Measurements from ENCODE around the gene SMYD3.

GRCh38 chr1:246434335-246434734 lies 72.7 kb downstream of the SMYD3 start:
- TF ChIP-seq EP300 (IDR thresholded peaks at IDR 0.05) (no peak), CTCF (IDR thresholded peaks at IDR 0.05) (no peak), POLR2A (IDR thresholded peaks at IDR 0.05) (no peak), POLR2AphosphoS5 (IDR thresholded peaks at IDR 0.05) (no peak)

Data from gastroesophageal sphincter (tissue), 3 donors.